H1 (cell line): ENCODE results near the gene ARHGAP21. TPM values are rescaled to one million over a fixed set of nuclear protein-coding genes. Genes with fewer than 3 reads are reported as not detected.

Experiments
- ATF3 ChIP-seq: IDR thresholded peaks from 2 replicates; pipeline ENCODE4 v1.6.1; 2011; ENCODE audit warnings: low read depth, mild to moderate bottlenecking, low read length; ENCODE audit not compliant: insufficient read depth
- CHD7 ChIP-seq: fragments of 300-600 bp; sonication (generic); IDR thresholded peaks from 2 replicates; pipeline ENCODE4 v1.7.1; 2012; ENCODE audit warnings: low read length, moderate library complexity, mild to moderate bottlenecking, inconsistent platforms; ENCODE audit not compliant: insufficient replicate concordance
- CREB1 ChIP-seq: IDR thresholded peaks from 2 replicates; pipeline ENCODE4 v1.6.1; 2012; ENCODE audit warnings: inconsistent platforms
- E2F6 ChIP-seq: IDR thresholded peaks from 2 replicates; pipeline ENCODE4 v1.6.1; 2012; ENCODE audit warnings: inconsistent platforms
- EZH2 ChIP-seq: fragments of 200-600 bp; sonication (generic); IDR thresholded peaks from 2 replicates; pipeline ENCODE4 v1.7.1; 2012; ENCODE audit warnings: low read depth, mild to moderate bottlenecking, moderate library complexity, low read length, inconsistent platforms; ENCODE audit not compliant: severe bottlenecking
- PHF8 ChIP-seq: fragments of 200-600 bp; sonication (generic); conservative IDR thresholded peaks from 2 replicates; pipeline ENCODE4 v1.7.1; 2012; ENCODE audit warnings: low read depth, mild to moderate bottlenecking, inconsistent platforms, low read length, moderate library complexity
- POU5F1 ChIP-seq: IDR thresholded peaks from 2 replicates; pipeline ENCODE4 v1.6.1; 2011; ENCODE audit warnings: low read depth, mild to moderate bottlenecking, low read length, moderate library complexity
- RXRA ChIP-seq: IDR thresholded peaks from 2 replicates; pipeline ENCODE4 v1.6.1; 2011; ENCODE audit warnings: low read depth, mild to moderate bottlenecking, low read length, moderate library complexity; ENCODE audit not compliant: insufficient read depth
- SP2 ChIP-seq: IDR thresholded peaks from 2 replicates; pipeline ENCODE4 v1.6.1; 2012; ENCODE audit warnings: mild to moderate bottlenecking, low read length, inconsistent platforms
- TBP ChIP-seq: IDR thresholded peaks from 2 replicates; pipeline ENCODE4 v1.6.1; 2011; ENCODE audit warnings: low read depth, low read length, improper control_type of control experiment
- polyA plus RNA-seq, 7 experiments: library from polyadenylated mRNA; depleted of rRNA in 3 of 7; stranded (reverse) in 5 of 7; unstranded in 2 of 7; fragments of >200 nt in 5 of 7; fragments of 200-250 nt in 2 of 7; gene quantifications; 1 replicate in 5 of 7; 2 replicates in 1 of 7; 4 replicates in 1 of 7; pipeline versions ENCODE4 v1.2.1 to v1.2.3, GENCODE V29; 2011 to 2013; ENCODE audit warnings: missing spikeins in 2 of 7, mixed read lengths in 2 of 7
- total RNA-seq: library from RNA; stranded (reverse); fragmentation: NEBNext Ultra II Directional; extraction: Animal tissue kit (Norgen Biotek cat#: 25700); gene quantifications from 2 replicates; pipeline ENCODE4 v1.2.1, GENCODE V29; 2021

Gene ARHGAP21
- total and polyA plus RNA-seq, 2 of the 8 experiments (the other 6 are each of a cell fraction or from before 2014, with no cell fraction given): 14.4 to 35.3 TPM

DNA sequence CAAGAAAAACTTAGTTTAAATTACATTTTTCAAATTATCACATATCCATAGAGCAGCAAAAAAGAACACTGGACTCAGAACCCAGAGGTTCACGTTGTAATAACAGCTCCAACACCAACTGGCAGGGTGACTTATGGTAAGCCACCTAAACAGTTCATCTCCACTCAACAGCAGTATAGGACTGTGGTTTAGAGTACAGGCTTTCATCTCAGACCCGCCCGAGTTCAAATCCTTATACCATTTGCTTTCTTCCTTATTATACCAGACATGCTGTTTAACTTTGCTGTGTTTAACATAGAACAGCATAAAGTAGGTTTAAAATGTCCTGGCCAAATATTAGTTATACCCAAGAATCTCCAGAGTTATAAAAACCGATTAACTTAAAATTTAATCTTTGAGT lies 97.9 kb downstream of the ARHGAP21 start (continued):
- TF ChIP-seq CHD7 (no peak), RXRA (no peak), EZH2 (no peak), PHF8 (no peak), SP2 (no peak), TBP (no peak), CREB1 (no peak), POU5F1 (no peak), E2F6 (no peak), ATF3 (no peak)
